ENCODE data around the gene PRKAB2.

DNA sequence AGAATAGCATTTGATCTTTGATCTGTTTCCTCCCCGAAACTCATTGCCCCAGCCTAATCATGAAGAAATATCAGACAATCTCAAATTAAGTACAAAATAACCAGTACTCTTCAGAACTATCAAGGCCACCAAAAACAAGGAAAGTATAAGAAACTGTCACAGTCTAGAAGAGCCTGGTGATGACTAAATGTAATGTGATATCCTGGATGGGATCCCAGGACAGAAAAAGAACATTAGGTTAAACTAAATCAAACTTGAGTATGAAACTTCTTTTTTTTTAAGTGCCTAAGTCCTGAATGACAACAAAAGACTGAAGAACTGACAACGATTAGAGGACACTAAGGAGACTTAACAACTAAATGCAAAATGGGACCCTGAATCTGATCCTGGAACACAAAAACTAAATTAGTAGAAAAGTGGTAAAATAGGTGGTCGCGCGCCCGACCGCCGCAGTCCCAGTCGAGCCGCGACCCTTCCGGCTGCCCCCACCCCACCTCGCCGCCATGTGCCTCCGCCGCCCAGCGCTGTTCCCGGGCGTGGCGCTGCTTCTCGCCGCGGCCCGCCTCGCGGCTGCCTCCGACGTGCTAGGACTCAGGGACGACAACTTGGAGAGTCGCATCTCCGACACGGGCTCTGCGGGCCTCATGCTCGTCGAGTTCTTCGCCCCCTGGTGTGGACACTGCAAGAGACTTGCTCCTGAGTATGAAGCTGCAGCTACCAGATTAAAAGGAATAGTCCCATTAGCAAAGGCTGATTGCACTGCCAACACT is 5.5 kb upstream of the PRKAB2 start:
- TF ChIP-seq, protein P1, sequence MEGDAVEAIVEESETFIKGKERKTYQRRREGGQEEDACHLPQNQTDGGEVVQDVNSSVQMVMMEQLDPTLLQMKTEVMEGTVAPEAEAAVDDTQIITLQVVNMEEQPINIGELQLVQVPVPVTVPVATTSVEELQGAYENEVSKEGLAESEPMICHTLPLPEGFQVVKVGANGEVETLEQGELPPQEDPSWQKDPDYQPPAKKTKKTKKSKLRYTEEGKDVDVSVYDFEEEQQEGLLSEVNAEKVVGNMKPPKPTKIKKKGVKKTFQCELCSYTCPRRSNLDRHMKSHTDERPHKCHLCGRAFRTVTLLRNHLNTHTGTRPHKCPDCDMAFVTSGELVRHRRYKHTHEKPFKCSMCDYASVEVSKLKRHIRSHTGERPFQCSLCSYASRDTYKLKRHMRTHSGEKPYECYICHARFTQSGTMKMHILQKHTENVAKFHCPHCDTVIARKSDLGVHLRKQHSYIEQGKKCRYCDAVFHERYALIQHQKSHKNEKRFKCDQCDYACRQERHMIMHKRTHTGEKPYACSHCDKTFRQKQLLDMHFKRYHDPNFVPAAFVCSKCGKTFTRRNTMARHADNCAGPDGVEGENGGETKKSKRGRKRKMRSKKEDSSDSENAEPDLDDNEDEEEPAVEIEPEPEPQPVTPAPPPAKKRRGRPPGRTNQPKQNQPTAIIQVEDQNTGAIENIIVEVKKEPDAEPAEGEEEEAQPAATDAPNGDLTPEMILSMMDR (IDR thresholded peaks at IDR 0.05; ENCODE audit: insufficient read depth, low read depth, low read length): no peak
- no peak for TF ChIP-seq EZH2 (IDR thresholded peaks at IDR 0.05; ENCODE audit: insufficient read depth, low read length)

All from astrocyte (in vitro differentiated cells and primary cell).